Glomerular visceral epithelial cell (primary cell): ENCODE data around the gene TACO1.

Experiments used
- DNase-seq: peaks from one replicate; pipeline ENCODE4 v3.0.0-alpha.2; 2016; ENCODE audit errors: extremely low spot score

Gene TACO1

DNA sequence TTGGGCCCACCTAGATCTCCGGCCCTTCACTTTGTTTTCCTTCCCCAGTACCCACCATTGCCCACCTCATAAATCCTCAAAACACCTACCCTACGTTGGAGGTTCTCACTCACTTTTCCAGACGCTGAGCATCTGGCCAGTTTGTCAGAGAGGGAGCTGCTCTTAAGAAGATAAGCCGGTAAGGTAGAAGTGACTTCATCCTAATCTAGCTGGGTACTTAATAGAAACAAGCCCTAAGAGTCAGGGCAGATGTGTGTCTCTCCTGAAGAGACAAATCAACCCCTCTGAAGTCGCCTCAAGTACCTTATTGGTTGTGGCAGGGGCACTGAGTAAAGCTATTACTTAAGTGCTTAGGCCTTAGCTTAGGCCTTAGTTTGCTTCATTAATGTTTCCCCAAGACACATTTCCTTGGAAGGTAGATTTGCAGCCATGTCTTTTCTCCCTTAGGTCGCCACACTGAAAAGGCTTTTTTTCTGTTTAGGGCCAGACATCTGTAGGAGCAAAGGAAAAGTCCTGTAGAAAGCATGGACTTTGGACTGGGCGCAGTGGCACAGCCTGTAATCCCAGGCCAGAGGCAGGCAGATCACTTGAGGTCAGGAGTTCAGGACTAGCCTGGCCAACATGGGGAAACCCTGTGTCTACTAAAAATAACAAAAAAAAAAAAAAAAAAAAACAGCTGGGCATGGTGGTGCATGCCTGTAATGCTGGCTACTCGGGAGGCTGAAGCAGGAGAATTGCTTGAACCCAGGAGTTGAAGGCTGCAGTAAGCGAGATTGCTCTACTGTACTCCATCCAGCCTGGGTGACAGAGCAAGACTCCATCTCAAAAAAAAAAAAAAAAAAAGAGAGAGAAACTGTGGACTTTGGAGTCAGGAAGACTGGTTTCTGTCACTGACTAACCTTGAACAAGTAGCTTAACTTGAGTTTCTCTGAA lies 1.0 kb downstream of the TACO1 start:
- no peak for DNase-seq

- DNase-seq = no peak
These were observed 9.3 kb downstream of the TACO1 start for GRCh38 chr17:63609816-63610573.

- DNase-seq = no peak
These were observed 10.2 kb downstream of the TACO1 start for GRCh38 chr17:63610854-63611253.

GRCh38 chr17:63611354-63611753 lies 10.7 kb downstream of the TACO1 start:
- no peak for DNase-seq

DNA sequence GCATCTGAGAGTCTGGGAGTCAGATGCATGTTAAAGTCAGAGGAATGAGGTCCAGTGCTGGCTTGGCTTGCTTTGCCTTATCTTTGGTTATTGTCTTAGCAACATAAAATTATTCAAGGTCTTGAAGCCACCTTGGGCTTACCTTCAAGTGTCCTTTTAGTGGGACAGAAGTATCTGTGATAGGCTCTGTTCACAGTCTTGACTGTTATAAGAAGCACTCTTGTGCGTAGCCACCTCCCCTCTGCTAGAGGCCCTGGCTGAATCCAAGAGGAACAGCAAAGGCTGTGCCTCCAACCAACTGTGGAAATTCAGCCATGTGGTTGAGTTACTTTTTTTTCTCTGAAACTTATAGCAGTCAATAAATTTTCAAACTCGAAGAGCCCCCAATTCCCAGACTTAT lies 13.0 kb downstream of the TACO1 start:
- DNase-seq = no peak

GRCh38 chr17:63621229-63621683 lies 20.6 kb downstream of the TACO1 start:
- no peak for DNase-seq

GRCh38 chr17:63621684-63622573 lies 21.2 kb downstream of the TACO1 start, which contains the start of gene MAP3K3:
Gene MAP3K3, plus strand, starts transcription at chr17:63622417. Its CDS starts 343 bp downstream, at chr17:63622760.
- peak; percentile 100 for DNase-seq

DNA sequence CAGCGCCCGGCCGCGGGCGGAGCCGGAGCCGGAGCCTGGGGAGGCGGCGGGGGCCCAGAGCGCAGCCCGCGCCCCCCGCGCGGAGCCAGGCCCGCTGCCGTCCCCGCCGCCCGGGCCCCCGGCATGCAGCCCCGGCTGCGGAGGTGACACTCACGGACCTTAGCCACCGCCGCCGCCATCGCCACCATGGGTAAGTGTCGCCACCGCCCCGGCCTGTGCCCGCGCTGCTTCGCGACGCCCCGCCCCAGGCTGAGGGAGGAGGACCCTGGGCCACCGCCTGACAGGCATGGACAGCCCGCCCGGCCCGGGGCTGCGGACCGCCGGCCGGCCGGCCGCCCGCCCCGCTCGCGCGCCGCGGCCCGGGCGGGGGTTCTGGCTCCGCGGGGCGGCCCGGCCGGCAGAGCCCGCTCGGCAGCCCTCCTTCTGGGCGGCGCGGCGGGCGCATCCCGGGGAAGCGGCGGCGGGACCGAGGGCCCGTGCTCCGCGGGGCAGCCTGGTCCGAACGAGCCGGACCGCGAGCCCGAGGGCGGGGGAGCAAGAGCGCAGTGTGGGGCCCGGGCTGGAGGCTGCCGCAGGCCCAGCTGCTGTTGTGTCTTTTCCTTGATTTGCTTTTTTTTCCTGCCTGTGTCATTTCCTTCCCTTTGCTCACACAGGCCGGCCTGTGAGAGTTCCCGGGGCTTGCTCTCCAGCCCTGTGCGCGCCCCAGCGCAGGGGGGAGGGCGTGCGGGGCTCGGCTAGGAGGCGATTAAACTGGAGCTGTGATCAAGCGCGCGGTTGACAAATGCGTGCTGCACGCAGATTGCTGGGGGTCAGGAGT lies 22.1 kb downstream of the TACO1 start:
- peak; percentile 59 for DNase-seq

DNA sequence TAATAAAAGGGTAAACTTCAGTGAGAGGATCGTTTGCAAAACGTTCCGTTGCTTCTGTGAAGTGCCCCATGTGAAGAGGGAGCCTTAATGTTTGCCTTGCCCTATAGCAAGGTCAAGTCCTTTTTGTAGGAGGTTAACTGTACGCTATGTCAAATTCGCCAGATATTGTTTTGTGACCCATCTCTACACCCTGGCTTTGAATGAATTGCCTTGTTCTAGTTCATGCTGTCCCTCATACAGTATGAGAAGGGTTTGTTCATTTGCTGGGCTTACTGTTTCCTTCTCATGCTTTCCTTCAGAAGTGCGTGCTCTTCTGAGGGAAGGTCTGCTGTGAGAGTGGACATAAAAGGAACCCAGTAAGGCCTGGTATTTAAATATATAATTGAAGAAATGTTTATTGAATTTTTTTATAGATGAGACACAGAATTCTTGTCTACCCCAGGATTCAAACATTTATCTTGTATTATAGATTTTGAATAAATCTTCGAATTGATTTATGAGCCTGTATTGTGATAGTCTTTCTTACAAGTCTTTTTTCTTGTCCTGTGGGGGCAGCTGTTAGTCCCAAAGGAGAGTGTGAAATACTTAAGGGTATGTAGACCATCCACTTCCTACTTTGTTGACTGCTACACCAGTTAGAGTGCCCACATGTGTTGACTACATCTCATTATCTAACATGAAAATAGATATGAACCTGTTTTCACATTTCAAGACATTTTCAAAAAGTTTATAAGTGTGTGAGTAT lies 23.3 kb downstream of the TACO1 start:
- DNase-seq = no peak

DNA sequence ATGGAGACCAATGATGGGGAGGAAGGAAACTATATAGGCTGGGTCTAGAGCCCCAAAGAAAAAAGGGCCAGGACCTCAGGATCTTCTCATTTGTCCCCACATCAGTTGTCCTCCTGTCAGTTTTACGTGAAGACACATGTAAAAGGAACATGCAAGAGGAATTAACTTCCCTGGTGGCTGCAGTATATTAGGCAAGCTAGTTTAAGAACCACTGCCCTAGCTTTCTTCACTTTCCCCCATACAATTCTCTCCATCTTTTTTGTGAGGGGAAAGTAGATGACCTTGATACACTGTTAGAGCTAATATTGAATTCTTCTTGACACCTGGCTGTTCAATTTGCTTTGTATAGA lies 23.8 kb downstream of the TACO1 start:
- no peak for DNase-seq

- no peak for DNase-seq
These were observed 26.0 kb downstream of the TACO1 start for GRCh38 chr17:63626551-63627180.

DNA sequence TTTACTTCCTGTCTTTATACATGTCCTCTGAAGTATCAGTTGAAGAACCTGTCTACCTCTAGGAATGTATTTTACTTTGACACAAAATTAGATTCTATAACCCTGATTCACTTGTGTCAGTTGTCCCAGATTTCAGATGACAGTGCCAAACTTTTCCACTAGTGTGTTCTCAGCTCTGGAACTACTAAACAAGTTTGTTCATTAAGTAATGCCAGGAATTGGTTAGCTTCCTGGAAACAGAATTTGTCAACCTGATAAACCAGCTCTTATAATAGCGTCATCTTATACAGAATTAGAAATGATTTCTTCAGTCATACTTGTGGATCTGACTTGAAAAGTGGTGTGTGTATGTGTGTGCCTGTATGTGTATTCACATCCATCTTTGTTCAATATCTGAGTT lies 28.9 kb downstream of the TACO1 start:
- DNase-seq = no peak

GRCh38 chr17:63631062-63631461 lies 30.4 kb downstream of the TACO1 start:
- no peak for DNase-seq

- no peak for DNase-seq
These were observed 30.9 kb downstream of the TACO1 start for GRCh38 chr17:63631626-63632025.

DNA sequence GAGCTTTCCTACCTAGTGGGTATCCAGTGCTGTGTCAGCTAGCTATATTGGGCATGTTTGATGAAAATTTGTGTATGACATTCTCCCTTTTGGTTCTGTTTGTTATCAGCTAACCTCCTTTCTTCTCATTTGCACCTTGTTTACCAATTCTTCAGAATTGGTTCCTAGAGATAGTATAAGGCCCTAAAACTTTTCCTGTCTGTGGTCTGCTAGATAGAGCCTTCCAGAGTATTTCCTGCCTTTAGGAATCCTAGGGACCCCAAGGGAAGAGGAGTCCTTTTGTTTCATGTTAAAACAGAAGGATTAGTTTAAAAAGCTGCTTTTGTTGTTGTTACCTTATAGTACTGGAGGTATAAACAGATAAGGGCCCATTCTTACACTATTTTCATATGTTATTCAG lies 33.0 kb downstream of the TACO1 start:
- no peak for DNase-seq

GRCh38 chr17:63634163-63634562 lies 33.5 kb downstream of the TACO1 start:
- no peak for DNase-seq

DNA sequence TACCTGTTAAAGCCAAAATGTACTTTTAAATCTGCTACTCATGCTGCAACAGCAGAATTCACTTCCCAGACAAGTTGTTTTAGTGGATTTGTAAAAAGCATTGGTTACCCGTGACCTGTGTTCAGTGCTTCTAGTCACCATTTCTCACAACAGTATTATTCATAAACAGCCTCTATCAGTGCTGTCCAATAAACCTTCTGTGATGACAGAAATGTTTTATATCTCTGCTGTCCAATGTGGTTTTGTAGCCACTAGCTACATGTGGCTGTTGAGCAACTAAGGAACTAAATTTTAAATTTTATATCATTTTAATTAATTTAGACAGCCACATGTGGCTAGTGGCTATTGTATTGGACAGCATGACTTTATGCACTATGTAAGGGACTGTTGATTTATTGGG lies 34.1 kb downstream of the TACO1 start:
- DNase-seq = no peak

GRCh38 chr17:63635290-63635689 lies 34.6 kb downstream of the TACO1 start:
- no peak for DNase-seq

GRCh38 chr17:63635787-63636186 lies 35.1 kb downstream of the TACO1 start:
- no peak for DNase-seq

- DNase-seq = no peak
These were observed 38.4 kb downstream of the TACO1 start for GRCh38 chr17:63639125-63639524.
